ENCODE data around the gene TRAPPC3L.

Gene TRAPPC3L

DNA sequence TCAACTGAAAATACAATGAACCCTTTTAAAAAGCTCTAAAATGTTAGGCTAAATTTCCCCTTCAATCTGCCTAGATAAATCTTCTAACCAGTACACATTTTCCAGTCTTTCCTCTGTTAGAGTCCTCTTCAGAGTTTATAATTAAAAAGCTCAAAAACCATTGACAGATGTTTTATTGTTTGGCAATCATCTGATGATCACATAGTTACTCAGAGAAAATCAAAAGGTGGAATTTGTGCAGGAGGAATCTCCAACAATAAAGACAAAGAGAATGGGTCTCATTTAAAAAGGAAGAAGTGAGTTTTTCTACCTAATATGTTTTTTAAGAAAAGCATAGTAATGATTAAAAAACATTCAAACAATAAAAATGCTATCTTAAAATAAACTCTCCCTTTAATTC is 3.1 kb downstream of the TRAPPC3L start:
- no peak overlapping the region for H3K4me3 Mint-ChIP-seq
- no peak overlapping the region for H3K27ac Mint-ChIP-seq
- DNase-seq (ENCODE audit: low spot score) = no peak
- peaks cover 44% of the 10 kb centered on the region for H3K27me3 Mint-ChIP-seq (ENCODE audit: low read depth)
- no peaks in the 10 kb centered on the region for H3K9me3 Mint-ChIP-seq
- H3K4me1 Mint-ChIP-seq (ENCODE audit: low read depth) = no peaks in the 10 kb centered on the region
- H3K36me3 Mint-ChIP-seq (ENCODE audit: low read depth) = no peaks in the 10 kb centered on the region

DNA sequence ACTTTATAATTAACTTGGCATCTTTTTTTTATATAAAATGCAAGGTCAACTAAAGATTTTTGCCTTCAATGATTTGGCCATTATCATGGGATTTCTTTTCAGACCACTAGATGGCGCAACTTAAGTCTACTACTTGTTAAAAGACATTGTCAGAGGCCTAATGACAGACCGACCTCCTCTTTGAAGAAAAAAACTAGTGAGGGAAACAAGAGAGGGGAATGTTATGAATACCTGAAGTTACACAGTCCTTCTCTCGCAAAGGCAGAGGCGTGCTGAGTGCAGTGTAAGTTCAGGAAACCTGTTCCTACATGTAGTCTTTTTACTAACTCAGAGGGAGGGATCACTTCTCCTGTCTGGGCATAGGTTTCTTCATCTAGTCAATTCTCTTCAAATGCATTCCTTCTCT is 9.3 kb downstream of the TRAPPC3L start:
- Mint-ChIP-seq H3K4me1 (ENCODE audit: low read depth) (no peaks in the 10 kb centered on the region), H3K4me3 (no peak overlapping the region), H3K9me3 (no peaks in the 10 kb centered on the region), H3K27me3 (ENCODE audit: low read depth) (peaks cover 36% of the 10 kb centered on the region), H3K27ac (no peak overlapping the region), H3K36me3 (ENCODE audit: low read depth) (no peaks in the 10 kb centered on the region)
- no peak for DNase-seq (ENCODE audit: low spot score)

DNA sequence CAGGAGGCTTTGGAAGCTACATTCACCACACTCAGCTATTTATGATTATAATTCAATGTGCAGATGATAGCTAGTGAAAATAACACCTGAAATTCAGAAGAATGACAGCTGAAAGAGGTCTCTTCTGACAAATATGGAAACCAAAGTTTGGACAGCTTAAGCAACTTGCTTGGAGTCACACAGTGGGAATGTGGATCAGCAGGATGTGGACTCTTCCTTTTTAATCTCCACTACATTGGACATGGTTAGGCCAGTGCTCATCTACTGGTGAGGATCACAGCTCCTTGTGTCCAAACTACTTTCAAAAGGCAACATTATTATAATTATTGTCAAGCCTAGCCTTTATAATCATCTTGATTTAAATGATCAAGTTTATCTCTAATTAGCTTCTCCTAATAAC is 10.4 kb downstream of the TRAPPC3L start:
- peaks cover 41% of the 10 kb centered on the region for H3K27me3 Mint-ChIP-seq (ENCODE audit: low read depth)
- H3K36me3 Mint-ChIP-seq (ENCODE audit: low read depth) = no peaks in the 10 kb centered on the region
- H3K9me3 Mint-ChIP-seq = no peaks in the 10 kb centered on the region
- no peak overlapping the region for H3K4me3 Mint-ChIP-seq
- H3K27ac Mint-ChIP-seq = no peak overlapping the region
- DNase-seq (ENCODE audit: low spot score) = no peak
- no peaks in the 10 kb centered on the region for H3K4me1 Mint-ChIP-seq (ENCODE audit: low read depth)

DNA sequence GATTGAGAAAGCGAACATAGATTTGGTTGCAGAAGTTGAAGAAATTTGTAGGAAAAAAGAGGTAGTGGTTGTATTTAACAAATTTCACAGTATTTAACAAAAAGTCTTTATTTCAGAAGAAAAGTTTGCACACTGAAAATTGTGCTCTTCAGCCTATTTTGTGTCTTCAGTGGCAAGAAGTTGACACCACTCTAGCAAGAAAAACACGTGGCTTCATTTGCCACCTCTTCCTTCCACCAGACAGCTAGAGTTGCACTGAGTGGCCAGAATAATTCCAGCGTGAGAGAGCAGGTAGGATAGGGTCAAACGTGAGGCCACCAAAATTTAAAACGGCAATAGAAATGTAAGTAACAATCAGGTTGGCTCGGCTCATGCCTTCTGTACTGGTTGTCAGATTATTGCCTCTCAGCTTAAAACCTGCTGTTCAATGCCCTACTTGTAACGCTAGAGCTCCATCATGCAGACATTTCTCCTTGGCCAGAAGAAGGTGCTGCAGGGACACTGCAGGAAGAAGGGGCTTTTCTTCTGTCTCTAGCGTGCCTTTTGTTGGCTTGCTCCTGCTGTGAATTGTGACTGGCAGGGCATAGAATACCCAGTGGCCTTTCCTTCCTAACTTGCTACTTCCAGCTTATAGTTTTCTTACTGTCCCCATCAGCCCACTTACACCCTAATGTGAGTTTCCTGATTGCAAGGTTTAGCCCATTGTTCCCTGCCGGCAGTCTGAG is 12.1 kb downstream of the TRAPPC3L start:
- no peak overlapping the region for H3K4me3 Mint-ChIP-seq
- H3K27ac Mint-ChIP-seq = no peak overlapping the region
- no peaks in the 10 kb centered on the region for H3K9me3 Mint-ChIP-seq
- H3K27me3 Mint-ChIP-seq (ENCODE audit: low read depth) = peaks cover 46% of the 10 kb centered on the region
- H3K36me3 Mint-ChIP-seq (ENCODE audit: low read depth) = no peaks in the 10 kb centered on the region
- no peaks in the 10 kb centered on the region for H3K4me1 Mint-ChIP-seq (ENCODE audit: low read depth)
- DNase-seq (ENCODE audit: low spot score) = no peak

DNA sequence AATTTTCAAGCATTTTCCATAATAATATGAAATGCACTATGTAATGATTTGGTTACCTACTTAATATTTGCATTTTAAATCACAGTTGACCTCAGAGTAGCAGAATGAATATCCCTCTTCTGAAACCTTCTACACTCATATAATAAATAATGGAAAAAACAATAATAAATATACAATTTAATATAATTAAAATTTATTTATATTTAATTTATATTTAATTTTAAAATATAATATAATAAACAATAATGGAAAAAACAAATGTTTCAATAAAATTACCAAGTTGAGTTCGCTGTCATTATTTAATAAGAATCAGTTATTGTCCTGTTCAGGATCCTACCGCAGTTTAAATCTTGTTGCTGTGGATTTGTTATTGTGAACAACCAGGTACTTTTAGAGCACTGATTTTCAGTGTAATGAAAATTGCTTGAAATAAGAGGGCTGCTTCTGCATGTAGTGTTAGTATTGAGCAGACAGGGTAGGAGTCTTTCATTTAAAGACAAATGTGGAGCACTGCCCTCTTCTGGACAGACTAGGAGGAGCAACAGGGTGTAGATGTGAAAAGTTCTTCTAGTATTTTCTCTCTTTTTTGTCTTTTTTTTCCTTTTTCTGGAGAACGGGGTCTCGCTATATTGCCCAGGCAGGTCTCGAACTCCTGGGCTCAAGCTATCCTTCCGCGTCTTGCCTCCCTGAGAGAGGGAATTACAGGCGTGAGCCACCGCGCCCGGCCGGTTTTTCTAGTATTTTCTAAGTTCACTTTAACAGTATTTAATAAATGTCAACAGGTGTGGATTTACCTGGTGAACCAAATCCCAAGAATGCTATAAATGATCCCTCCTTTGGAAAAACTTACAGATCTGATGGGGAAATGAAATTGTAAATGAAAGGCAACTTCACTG is 13.6 kb downstream of the TRAPPC3L start:
- Mint-ChIP-seq H3K4me3 (no peak overlapping the region), H3K27ac (no peak overlapping the region), H3K4me1 (ENCODE audit: low read depth) (no peaks in the 10 kb centered on the region), H3K9me3 (no peaks in the 10 kb centered on the region), H3K36me3 (ENCODE audit: low read depth) (no peaks in the 10 kb centered on the region), H3K27me3 (ENCODE audit: low read depth) (peaks cover 50% of the 10 kb centered on the region)
- peak; percentile 18 for DNase-seq (ENCODE audit: low spot score)

DNA sequence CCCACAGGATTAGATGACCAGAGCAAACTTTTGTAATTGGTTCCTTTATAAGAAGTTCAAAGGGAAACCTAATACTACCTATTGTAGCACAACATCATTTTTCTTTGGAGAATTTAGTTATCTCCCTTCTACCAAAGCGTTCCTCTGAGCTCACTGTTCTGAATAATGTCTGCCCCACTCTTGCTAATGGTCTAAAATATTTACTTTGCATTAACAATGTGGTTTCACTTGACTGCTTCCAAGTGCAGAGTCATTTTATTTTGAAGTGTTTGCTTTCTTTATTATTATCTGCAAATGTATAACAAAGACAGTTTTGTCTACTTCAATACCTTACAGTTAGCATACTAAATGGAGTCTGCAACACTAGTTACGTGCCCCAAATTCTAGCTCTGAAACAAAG is 15.0 kb downstream of the TRAPPC3L start:
- Mint-ChIP-seq H3K36me3 (ENCODE audit: low read depth) (no peaks in the 10 kb centered on the region), H3K27me3 (ENCODE audit: low read depth) (peaks cover 61% of the 10 kb centered on the region), H3K9me3 (no peaks in the 10 kb centered on the region), H3K27ac (no peak overlapping the region), H3K4me1 (ENCODE audit: low read depth) (no peaks in the 10 kb centered on the region), H3K4me3 (no peak overlapping the region)
- DNase-seq (ENCODE audit: low spot score) = no peak

DNA sequence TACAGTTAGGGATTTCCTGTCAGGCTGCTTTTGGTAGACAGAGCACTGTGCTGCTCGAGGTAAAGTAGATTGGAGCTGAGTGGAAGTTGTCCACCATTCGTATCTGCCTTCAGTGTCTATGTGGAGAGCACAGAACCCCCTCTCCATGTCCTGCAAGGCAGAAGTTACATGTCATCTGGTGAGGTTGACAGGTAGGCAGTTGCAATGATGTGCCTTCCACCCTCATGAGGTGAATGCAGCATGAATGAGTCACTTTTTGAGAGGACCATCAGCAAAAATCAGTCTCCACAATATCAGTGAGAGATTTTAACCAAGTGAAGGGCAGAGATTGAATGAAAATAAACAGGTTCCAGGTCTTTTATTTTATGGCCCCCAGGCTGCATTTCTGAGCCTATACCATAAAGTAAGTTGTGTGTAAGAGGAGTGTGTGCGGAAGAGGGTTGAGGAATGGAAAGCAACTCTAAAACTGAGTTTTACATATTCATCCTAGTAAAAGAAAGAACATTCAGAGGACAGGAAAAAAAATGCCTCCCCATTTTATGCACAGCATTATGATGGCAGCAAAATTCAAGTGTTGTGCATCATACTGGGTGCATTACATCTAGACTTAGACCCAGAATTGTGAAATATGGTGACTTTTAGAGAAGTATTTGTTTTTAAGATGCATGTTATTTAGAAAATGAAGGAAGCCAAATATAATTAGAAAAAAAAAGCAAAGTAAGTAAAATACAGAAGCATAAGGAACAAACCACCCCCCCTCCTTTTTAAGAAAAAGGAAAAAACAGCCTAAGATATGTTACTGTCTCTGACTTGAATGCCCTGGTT is 15.8 kb downstream of the TRAPPC3L start:
- Mint-ChIP-seq H3K27me3 (ENCODE audit: low read depth) (peaks cover 65% of the 10 kb centered on the region), H3K27ac (no peak overlapping the region), H3K36me3 (ENCODE audit: low read depth) (no peaks in the 10 kb centered on the region), H3K4me1 (ENCODE audit: low read depth) (no peaks in the 10 kb centered on the region), H3K4me3 (no peak overlapping the region), H3K9me3 (no peaks in the 10 kb centered on the region)
- no peak for DNase-seq (ENCODE audit: low spot score)

DNA sequence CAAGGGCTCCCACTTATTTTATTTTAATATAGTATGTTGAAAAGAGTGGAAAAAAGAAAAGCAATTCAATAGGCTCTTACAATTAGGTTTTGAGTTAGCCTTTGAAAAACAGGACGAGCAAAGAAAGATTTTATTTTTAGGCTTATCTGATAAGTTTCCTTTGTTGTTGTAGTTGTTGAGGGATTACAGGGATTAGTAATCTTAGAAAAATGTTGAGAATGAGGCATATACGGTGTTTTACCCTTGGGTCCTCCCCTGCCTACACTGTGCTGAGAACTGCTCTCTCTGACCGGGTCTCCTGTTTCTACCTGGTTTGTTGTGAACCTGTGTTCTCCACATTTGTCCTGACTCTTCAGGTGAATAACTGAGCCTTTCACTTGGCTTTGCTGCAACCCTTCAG is 16.7 kb downstream of the TRAPPC3L start:
- Mint-ChIP-seq H3K27ac (no peak overlapping the region), H3K27me3 (ENCODE audit: low read depth) (peaks cover 63% of the 10 kb centered on the region), H3K9me3 (no peaks in the 10 kb centered on the region), H3K4me1 (ENCODE audit: low read depth) (no peaks in the 10 kb centered on the region), H3K36me3 (ENCODE audit: low read depth) (no peaks in the 10 kb centered on the region), H3K4me3 (no peak overlapping the region)
- no peak for DNase-seq (ENCODE audit: low spot score)

DNA sequence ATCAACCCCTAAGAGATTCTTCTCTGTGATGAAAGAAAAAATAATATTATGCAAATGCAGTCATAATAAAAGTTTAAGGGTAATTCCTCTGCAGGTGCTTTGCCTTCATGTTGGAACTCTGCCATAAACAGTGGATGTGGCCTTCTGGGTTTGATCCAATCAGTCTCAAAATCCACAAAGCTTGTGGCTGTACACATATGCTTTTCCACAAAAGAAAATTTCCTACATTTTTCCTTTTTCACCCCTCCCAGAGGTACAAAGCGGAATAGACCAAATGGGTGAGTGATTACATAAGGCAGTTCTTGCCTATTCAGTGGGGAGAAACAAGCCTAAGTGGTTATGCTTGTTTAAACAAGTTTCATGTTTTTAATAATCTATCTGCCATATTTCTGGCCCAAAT is 17.4 kb downstream of the TRAPPC3L start:
- Mint-ChIP-seq H3K27me3 (ENCODE audit: low read depth) (peaks cover 60% of the 10 kb centered on the region), H3K4me3 (no peak overlapping the region), H3K27ac (no peak overlapping the region), H3K9me3 (no peaks in the 10 kb centered on the region), H3K36me3 (ENCODE audit: low read depth) (no peaks in the 10 kb centered on the region), H3K4me1 (ENCODE audit: low read depth) (no peaks in the 10 kb centered on the region)
- no peak for DNase-seq (ENCODE audit: low spot score)

DNA sequence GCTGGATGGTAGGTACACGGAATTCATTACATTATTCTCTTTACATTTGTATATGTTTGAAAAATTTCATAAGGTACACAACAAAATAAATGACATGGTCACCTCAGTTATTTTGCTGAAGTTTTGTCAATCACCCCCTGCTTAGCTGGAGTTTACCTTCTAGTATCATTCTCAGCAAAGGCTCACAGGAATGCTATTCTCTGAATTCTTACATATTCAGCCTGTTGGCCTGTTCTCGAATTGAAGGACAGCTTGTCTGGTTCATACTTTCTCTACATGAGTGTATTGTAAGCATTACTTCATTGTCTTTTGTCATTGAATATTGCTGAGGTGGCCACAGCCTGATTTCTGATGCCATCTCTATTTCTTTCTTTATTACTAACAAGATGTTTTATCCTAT is 21.2 kb downstream of the TRAPPC3L start:
- H3K4me1 Mint-ChIP-seq (ENCODE audit: low read depth) = no peaks in the 10 kb centered on the region
- H3K4me3 Mint-ChIP-seq = no peak overlapping the region
- H3K27me3 Mint-ChIP-seq (ENCODE audit: low read depth) = peaks cover 35% of the 10 kb centered on the region
- H3K36me3 Mint-ChIP-seq (ENCODE audit: low read depth) = no peaks in the 10 kb centered on the region
- H3K27ac Mint-ChIP-seq = no peak overlapping the region
- no peaks in the 10 kb centered on the region for H3K9me3 Mint-ChIP-seq
- no peak for DNase-seq (ENCODE audit: low spot score)

DNA sequence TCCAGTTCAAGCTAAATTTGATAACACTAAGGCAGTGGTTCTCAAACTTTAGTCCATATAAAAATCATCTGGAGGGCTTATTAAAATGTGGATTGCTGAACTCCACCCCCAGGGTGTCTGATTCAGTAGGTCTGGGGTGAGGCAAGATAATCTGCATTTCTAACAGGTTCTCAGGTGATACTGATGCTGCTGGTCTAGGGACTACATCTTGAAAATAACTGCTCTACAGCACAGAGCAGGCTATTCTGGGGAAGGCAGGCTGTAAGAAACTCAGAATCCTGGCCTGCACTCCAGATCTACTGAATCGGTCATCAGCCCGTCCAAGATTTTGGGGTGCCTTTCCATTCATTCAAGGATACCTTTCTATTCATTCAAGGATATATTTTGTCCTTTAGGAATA is 22.6 kb downstream of the TRAPPC3L start:
- no peaks in the 10 kb centered on the region for H3K9me3 Mint-ChIP-seq
- H3K4me3 Mint-ChIP-seq = no peak overlapping the region
- no peak overlapping the region for H3K27ac Mint-ChIP-seq
- H3K36me3 Mint-ChIP-seq (ENCODE audit: low read depth) = no peaks in the 10 kb centered on the region
- DNase-seq (ENCODE audit: low spot score) = no peak
- no peaks in the 10 kb centered on the region for H3K4me1 Mint-ChIP-seq (ENCODE audit: low read depth)
- H3K27me3 Mint-ChIP-seq (ENCODE audit: low read depth) = peaks cover 37% of the 10 kb centered on the region

DNA sequence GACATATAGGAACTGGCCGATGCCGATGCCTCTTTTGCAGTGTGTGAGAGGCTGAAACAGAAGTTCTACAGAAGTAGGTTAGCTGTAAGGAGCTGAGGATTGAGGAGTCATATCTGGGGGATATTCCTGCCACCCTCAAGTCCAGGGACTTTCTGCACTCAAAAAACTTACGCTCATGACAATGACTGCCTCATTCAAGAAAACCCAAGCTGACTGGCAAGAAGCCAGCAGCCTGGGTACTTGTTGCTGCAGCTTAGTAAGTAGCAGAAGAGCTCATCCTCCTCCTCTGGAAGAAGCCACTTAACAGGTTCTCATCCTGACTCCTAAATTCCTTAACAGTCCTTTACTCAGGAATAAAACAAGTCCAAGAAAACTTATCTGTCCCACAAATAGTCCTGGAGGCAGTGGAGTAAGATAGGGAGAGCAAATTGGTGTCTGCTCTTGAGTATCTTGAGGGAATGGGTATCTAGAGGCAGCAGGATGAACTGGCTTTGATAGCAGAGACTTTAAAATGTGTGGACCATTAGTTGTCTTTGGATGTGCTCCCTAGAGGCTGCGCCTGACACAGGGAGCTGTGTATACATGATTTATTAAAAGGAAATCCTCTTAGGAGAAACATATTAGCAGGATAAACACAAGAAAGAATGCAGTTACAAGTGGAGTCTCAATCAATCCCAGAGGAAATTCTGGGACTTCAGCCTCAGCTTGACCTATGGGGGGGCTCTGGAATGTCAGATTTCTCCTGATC is 26.7 kb downstream of the TRAPPC3L start:
- Mint-ChIP-seq H3K27ac (no peak overlapping the region), H3K27me3 (ENCODE audit: low read depth) (peaks cover 23% of the 10 kb centered on the region), H3K4me1 (ENCODE audit: low read depth) (no peaks in the 10 kb centered on the region), H3K36me3 (ENCODE audit: low read depth) (no peaks in the 10 kb centered on the region), H3K4me3 (no peak overlapping the region), H3K9me3 (no peaks in the 10 kb centered on the region)
- no peak for DNase-seq (ENCODE audit: low spot score)

DNA sequence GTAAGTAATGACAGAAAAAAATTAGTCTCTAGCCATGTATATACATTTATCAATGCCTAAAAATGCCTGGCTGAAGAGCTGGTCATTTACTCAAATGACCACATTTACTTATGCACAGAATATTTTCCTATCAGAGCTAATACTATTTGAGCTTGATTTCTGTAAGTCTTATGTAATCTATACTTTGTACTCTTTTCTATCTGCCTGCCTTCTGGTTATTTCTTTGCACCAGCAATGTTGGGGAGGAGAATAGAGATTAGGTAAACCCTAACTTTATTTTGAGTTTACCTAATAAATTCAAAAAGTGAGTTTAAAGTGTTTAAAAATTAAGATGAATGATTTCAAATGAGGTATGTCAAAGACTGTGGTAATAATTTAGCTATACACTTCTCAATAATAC is 30.3 kb downstream of the TRAPPC3L start:
- Mint-ChIP-seq H3K4me3 (no peak overlapping the region), H3K27me3 (ENCODE audit: low read depth) (peaks cover 30% of the 10 kb centered on the region), H3K4me1 (ENCODE audit: low read depth) (no peaks in the 10 kb centered on the region), H3K36me3 (ENCODE audit: low read depth) (no peaks in the 10 kb centered on the region), H3K27ac (no peak overlapping the region), H3K9me3 (no peaks in the 10 kb centered on the region)
- DNase-seq (ENCODE audit: low spot score) = no peak
